GM18498 (cell line): ENCODE data around the gene FOXO4.
"Not testable (repeated sequence)": the region's sequence is repeated elsewhere in the genome, so short reads cannot be mapped to it uniquely, and the experiment has no call there.

Experiments
- ATAC-seq: cut with Tn5 transposase; IDR thresholded peaks from one replicate; pipeline ENCODE4 v1.9.1; 2021; ENCODE audit warnings: mild to moderate bottlenecking, moderate library complexity; ENCODE audit not compliant: unreplicated experiment

FOXO4 gene, protein sequence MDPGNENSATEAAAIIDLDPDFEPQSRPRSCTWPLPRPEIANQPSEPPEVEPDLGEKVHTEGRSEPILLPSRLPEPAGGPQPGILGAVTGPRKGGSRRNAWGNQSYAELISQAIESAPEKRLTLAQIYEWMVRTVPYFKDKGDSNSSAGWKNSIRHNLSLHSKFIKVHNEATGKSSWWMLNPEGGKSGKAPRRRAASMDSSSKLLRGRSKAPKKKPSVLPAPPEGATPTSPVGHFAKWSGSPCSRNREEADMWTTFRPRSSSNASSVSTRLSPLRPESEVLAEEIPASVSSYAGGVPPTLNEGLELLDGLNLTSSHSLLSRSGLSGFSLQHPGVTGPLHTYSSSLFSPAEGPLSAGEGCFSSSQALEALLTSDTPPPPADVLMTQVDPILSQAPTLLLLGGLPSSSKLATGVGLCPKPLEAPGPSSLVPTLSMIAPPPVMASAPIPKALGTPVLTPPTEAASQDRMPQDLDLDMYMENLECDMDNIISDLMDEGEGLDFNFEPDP

DNA sequence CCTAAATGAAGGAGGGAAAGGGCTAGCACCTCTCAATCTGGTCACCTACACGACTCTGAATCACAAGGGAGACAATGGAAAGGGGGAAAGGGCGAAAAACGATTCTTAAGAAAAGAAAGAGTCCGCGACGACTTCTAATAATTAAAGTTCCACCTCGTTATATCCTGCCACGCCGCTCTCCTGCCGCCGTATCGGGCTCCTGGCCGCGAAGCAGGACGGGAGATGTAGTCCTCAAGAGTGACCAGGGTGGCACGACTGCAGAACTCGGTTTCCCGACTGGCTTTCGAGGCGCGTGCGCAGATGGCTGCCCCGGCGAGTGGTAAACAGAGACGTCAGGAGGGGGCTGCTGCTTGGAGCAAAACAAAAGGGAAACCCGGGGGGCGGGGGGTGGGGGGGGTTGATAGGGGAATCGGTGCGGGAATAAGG lies at the start of gene FOXO4:
Gene FOXO4 (plus strand): TSS at position 297 of the 426 bp plus-strand sequence. CDS start 678 bp downstream, outside the sequence.
- peak; percentile 95 for ATAC-seq

DNA sequence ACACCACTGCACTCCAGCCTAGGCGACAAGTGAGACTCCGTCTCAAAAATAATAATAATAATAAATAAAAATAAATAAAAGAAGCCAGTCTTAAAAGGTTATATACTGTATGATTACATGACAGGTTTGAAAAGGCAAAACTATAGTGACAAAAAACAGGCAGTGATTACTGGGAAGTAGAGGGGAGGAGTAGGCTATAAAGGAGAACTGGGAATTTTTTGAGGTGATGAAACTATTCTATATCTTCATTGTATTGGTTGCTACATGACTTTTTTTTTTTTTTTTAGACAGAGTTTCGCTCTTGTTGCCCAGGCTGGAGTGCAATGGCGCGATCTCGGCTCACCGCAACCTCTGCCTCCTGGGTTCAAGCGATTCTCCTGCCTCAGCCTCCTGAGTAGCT lies 47.8 kb upstream of the FOXO4 start:
- ATAC-seq: not testable (repeated sequence)

DNA sequence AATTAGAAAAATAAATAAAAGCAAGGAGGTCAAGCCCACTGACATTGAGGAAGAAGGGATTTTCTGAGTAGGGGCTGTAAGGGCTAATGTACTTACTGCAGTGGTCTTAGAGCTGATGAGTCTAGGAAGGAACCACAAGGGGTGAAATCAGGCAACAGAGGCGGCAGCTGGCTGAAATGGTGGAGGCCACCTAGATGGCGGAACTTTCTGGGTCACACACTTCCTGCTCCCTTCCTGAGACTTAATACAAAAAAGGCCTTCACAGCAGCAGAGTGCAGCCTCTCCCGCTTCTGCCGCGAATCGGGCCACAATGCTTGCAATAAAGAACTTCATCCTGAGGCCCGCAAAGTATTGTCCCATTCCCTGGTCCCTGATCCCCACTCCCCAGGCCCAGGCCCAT lies 42.9 kb upstream of the FOXO4 start:
- no peak for ATAC-seq

DNA sequence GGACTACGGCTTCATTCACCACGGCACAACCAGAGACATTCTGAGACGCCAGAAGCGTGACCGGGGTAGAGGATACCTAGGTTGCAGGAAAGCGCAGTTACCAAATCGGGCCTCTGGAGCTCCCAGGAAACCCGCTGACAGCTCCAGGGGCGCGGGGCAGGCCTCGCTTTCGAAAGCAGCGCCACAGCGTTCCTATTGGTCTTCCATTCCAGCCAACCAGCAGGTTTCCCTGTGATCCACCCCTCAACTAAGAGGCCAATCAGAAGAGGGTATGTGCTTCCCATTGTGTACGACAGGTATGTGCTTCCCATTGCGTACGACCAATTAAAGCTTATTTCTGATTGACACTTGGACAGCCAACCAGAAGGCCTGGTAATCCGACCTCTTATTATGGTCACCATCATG lies 42.4 kb upstream of the FOXO4 start:
- ATAC-seq: peak; percentile 82

DNA sequence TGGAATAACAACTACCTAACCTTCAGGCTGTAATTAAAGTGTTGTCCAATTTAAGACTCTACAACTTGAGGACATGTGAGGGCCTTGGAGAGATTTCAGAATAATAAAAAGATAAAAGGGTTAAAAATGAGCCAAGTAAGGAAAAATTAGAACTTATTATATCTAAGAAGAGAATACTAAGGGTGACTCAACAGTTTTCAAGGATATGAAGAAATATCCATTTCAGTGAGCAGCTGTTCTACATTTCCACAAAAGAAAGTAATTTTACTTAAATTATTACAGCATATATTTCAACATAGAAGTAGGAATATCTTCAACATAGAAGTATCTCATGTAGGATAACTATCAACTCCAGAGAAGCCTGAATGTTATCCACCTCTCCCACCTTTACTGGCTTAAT lies 38.8 kb upstream of the FOXO4 start:
- ATAC-seq: no peak

DNA sequence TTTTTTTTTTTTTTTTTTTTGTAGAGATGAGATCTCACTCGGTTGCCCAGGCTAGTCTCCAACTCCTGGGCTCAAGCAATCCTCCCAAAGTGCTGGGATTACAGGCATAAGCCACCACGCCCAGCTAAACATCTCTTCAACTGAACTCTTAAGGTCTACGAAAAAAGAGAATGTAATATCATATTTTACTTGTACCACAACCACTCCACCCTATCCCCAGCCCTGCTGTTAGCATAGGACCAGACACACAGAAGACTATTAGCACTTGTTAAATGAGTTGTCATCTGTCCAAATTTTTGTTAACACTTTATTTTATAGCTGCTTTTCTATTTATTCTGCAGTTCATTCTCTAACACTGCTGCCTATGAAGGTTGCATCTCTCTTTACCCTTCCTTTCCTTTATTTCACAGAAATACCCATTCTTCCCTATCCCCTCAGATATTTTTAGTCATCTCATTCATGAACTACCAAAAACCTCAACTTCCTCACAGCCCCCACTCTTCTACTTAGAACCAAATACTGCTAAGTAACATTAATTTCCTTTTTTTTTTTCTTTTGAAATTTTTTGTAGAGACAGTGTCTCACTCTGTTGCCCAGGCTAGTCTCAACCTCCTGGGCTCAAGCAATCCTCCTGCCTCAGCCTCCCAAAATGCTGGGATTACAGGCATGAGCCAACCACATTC lies 37.7 kb upstream of the FOXO4 start:
- no peak for ATAC-seq

DNA sequence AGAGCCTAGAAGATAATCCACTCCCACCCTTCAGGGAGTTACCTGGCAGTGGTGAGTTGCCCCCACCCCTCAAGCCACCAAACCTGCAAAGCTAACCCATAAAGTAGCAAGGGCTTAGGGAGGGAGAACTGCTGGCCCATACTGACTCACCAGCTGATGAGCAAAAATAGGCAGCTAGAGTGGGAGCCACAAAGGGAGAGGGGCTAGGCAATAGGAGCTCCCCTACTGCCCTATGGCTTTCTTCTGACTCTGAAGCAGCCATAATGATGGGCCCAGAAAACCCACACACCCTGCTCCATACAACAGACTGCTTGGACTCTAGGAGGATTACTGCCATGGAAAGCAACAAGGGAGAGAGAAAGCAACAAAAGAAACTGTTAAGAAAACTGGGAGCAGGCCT lies 35.5 kb upstream of the FOXO4 start:
- ATAC-seq: no peak

DNA sequence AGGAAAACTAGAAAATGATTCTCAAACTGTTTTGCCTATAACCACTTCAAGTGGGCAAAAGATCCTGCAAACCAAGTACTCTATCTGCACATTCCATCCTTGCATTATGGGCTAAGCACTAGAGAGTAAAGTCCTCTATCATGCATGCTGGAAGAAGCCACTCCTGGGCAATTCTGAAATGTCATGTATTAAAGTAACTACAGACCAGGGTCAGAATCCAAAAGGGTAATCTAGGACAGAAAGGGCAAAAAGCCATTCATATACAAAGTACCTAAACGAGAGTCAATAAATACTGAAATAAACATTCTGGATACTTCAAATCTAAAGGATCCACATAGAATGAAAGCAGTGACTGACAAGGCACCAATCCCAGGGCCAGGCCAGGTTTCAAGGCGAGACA lies 28.6 kb upstream of the FOXO4 start:
- no peak for ATAC-seq

DNA sequence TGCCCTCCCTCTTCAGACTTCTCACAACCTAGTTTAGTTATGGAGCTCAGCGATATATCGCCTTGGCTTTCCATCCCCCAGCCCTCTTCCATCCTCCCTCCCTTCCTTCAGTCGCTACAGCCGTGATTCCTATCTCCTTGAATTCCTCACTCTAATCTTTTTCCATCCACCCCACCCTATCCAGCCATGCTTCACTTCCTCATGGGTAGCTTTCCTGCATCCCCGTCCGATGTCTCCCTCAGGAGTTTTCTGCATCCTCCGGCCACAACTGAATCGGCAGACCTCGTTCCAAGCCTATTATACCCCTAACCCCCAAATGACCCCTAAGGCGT lies 28.0 kb upstream of the FOXO4 start:
- ATAC-seq: no peak

DNA sequence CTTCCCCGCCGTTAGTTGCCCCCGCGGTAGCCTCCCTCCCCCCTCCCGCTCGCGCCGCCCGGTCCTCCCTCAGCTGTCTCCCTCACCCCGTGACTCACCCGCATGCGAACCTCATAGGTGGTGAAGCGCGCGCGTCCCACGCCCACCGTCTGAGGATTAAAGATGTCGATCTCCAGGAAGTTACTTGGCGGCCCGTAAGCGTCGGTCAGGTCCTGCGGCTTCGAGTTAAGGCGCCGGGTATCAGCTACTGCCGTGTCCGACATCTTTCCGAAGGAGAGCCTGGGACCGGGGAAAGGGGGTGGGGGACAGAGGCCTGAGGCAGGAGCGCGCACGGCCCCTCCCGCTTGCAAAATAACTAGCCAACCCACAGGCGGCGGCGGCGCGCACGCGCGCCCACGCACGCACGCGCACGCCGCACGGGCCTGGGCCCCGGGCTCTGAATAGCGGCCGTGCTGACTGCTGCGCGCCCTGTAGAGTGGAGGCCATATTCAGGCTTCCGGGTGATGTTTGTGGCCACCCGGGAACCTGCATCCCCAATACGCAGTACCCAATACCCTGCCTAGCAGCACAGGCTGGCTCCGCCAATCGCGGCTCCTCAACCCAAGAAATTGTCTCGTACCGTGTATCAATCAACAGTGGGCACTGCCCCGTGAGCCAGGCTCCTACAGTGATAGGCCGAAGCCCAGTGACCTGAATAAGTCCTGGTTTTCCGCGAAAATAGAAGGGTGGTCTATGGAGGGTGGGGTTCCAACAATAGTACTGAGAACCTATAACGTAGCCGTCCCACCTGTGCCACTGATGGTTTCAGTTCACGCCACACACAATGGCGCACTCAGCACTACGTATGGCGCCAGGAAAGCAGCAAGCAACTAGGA lies 27.4 kb upstream of the FOXO4 start, which contains the start of gene SNX12:
Gene SNX12 (minus strand): TSS at position 291 of the 875 bp plus-strand sequence. CDS start 28 bp downstream, at position 263.
- ATAC-seq: peak; percentile 98

DNA sequence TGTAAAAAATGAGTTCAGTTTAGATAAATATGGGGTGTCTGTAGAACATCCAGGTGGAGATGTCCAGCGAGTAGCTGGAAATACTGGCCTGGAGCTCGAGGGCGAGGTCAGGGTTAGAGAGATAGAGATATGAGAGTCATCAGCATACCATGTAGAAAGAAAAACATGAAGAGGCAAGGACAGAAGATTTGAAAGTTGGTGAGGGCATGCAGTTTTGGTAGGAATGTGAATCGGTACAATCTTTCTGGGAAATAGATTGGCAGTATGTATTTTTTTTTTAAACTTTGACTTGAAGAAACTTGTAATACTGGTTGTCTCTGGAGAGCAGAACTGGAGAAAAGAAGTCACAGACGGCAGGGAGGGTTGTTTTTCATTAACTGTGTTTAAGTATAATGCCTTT lies 25.1 kb upstream of the FOXO4 start:
- no peak for ATAC-seq

DNA sequence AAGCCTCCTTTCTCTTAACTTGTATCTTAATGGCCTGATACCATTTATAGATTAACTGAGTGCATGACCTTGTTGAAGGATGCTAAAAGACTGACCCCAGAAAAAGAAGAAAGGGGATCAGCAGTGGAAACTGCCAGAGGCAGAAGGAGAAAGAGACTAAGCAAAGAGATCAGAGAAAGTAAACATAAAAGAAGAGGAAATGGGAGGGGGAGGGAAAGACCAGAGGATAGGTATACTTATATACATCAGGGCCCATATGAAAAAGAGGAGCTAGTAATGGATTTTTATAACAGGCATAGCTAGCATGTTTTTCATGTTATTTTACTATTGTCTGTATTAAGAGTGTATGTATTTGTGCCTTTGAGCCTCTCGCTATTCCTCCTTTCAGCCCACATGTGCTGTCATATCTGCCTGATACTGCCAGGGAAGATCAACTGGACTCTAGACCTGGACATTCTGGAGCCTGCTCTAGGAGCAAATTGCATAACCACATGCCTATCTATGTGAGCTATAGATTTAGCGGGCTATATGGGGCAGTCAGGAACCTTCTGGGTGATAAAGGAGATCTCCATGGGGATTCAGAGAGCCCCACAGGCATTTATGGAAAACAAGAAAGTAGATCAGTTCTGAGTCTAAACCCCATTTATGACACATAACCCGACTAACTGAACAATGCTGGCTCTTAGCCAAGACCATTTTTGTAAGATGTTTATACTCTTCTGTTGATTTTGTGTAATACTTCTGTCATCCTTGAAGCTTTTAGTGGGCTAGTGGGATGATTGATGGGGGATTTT lies 14.1 kb upstream of the FOXO4 start:
- no peak for ATAC-seq

DNA sequence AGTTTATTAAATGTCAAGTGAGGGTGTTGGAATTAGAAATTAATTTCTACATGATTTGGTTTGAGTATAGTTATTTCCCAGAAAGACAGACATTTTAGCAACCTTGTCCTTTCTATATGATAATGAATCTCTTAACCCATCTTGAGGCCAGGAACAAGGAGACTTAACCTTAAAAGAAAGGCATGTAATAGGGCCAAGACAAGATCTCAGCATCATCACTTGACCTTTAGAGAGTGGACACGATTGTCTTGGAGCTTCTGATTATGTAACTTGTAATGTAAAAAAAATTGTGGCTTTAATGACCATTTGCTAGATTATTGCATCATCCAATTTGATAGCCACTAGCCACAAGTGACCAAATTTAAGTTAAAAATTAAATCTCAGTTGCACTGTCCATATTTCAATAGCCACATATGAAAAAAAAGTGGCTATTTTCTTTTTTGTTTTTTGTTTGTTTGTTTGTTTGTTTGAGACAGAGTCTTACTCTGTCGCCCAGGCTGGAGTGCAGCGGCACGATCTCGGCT lies 13.5 kb upstream of the FOXO4 start:
- ATAC-seq: no peak

DNA sequence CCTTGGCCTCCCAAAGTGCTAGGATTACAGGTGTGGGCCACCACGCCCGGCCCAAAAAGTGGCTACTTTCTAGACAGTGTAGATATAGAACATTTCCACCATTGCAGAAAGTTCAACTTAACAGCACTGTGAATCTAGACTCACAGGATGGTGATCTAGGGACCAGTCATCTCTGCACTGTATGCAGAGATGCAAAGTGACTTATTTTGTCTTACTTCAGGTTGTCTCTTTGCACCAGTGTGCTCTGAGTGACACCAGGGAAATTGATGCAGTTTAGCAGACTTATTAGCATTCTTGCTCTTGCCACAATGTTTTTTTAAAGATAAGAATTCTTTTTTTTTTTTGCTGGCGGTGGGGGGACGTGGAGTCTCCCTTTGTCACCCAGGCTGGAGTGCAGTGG lies 12.8 kb upstream of the FOXO4 start:
- no peak for ATAC-seq

DNA sequence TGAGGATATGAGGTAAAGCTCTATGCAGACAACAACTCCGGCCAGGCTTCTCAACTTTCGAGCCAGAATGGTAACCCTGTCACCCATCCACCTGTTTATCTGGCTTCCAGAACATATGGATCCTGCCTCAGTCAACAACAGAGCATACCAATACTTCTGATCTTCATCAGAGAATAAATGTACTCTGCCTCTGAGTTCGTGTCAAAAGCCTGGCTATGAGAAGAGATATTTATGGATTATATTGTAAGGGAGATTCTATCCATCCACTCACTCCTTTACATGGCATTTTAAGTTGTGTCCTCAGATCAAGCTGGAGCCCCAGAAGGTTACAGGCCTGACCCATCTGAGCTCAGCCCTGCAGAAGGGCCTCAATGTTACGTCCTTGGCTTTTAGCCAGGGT lies 9.8 kb upstream of the FOXO4 start:
- no peak for ATAC-seq

DNA sequence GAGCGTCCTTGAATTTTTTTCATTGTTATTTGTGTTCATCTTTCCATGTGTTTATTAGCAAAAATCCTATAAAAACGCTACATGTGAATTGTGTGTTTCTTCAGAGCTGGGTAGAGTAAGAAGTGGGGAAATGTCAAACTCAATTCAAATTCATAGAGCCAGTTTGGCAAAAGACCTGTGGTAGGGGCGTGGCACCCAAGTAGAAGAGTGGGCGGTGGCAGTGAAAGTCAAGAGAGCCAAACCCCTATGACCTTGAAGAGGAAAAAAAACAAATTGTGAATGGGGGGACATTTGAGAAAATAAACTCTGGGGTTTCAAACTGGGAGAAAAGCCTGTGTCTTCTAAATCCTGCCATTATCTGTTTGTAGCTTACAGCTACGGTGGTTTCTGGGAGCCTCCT lies 4.4 kb upstream of the FOXO4 start:
- ATAC-seq: no peak

DNA sequence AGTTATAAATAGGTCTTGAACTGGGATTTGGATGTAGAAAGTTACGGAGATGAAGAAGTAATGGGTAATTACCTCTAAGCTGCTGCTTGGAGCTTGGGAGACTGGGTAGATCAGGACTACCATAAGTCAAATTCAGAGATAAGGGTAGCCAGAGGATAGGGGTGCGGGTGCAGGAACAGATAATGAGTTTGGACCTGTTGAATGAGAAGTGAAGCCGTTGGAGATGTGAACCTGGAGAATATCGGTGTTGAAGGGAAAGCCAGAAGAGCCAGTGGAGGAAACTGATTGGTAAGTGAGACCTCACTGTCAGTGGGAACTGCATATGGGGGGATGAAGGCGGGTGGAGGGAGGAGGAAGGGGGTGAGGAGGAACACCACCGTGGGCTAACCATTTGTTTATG lies 618 bp upstream of the FOXO4 start:
- no peak for ATAC-seq

DNA sequence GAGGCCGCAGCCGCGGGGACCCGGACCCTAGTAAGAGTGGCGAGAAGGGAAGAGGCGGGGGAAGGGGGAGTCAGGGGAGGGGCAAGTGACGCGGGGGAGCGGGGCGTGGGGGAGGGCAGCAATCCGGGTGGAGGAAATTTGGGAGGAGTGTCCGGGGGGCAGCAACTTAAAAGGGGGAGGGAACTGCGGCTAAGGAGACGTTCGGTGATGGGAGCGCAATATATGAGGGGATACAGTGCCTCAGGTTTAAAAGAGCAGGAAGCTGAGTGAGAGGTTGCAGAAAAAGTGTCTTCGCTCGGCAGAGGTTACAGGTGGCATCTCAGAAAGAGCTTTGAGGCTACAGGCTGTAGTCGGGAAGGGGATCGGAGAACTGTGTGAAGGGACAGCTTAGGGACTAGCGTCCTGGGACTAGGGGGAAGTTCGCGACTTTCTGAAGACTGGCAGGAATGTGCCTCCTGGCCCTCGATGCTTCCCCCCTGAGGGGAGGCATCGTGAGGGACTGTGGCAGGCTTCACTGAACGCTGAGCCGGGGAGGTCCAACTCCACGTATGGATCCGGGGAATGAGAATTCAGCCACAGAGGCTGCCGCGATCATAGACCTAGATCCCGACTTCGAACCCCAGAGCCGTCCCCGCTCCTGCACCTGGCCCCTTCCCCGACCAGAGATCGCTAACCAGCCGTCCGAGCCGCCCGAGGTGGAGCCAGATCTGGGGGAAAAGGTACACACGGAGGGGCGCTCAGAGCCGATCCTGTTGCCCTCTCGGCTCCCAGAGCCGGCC lies 519 bp downstream of the FOXO4 start:
- ATAC-seq: peak; percentile 25

DNA sequence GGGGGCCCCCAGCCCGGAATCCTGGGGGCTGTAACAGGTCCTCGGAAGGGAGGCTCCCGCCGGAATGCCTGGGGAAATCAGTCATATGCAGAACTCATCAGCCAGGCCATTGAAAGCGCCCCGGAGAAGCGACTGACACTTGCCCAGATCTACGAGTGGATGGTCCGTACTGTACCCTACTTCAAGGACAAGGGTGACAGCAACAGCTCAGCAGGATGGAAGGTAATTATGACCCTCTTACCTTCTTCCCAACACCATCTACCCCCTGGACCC lies 1.0 kb downstream of the FOXO4 start:
- no peak for ATAC-seq

DNA sequence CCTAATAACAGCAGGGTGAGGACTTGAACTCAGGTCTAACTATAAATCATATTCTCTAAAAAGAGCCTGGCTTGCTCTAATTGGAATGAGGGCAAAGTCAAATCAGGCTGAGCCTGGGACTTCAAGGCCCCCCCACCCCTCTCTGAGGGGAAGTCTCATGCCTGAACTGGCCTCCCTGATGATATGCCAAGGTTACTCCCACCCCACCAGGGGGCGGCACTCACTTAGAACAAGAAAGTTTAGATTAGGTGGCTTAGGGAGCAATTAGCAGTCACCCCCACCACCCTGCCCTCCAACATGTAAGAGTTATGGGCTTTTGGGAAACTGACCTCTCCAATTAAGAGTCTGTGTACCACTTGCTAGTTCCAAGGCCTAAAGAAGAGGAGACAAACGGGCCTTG lies 2.7 kb downstream of the FOXO4 start:
- ATAC-seq: peak; percentile 38
